K562 (cell line): ENCODE measurements around the gene DHODH. TPM values are rescaled to one million over a fixed set of nuclear protein-coding genes. Genes with fewer than 3 reads are reported as not detected.

Source experiments
- CBFA2T2 ChIP-seq: fragments of 450-650 bp; conservative IDR thresholded peaks from 2 replicates; pipeline ENCODE4 v1.6.1; 2017; ENCODE audit warnings: mild to moderate bottlenecking
- EHMT2 ChIP-seq: fragments of 450-650 bp; IDR thresholded peaks from 2 replicates; pipeline ENCODE4 v1.6.1; 2018; ENCODE audit warnings: antibody characterized with exemption
- ELF1 ChIP-seq: fragments of 200-800 bp; sonication (Bioruptor generic); IDR thresholded peaks from 2 replicates; pipeline ENCODE4 v1.6.1; 2016; ENCODE audit warnings: missing genetic modification characterization, missing compliant biosample characterization
- FOXA3 ChIP-seq, 2 experiments: fragments of 450-650 bp in 1 of 2; sonication (generic) in 1 of 2; formaldehyde crosslinking; IDR thresholded peaks in 1 of 2; conservative IDR thresholded peaks in 1 of 2; 2 replicates each; pipeline versions ENCODE4 v1.4.0 to v1.8.0; 2020 to 2022; ENCODE audit warnings: mild to moderate bottlenecking in 2 of 2, missing genetic modification reagents in 1 of 2
- FOXP1 ChIP-seq: sonication (generic); formaldehyde crosslinking; IDR thresholded peaks from 2 replicates; pipeline ENCODE4 v1.8.0; 2022; ENCODE audit warnings: mild to moderate bottlenecking, missing genetic modification reagents
- JUND ChIP-seq, 2 experiments: IDR thresholded peaks; 2 replicates in 1 of 2; 3 replicates in 1 of 2; pipeline ENCODE4 v1.6.1; 2011; ENCODE audit warnings: borderline replicate concordance in 2 of 2, low read depth in 2 of 2, low read length in 2 of 2, improper control_type of control experiment in 1 of 2, missing biosample characterization in 1 of 2, missing genetic modification characterization in 1 of 2, missing genetic modification reagents in 1 of 2
- MGA ChIP-seq: fragments of 450-650 bp; IDR thresholded peaks from 2 replicates; pipeline ENCODE4 v1.6.1; 2016; ENCODE audit warnings: mild to moderate bottlenecking, moderate library complexity
- MYNN ChIP-seq, 2 experiments: sonication (generic); formaldehyde crosslinking in 1 of 2; IDR thresholded peaks; 2 replicates each; pipeline versions ENCODE4 v1.5.0 to v1.6.1; 2016 to 2020; ENCODE audit warnings: antibody characterized with exemption in 1 of 2, missing genetic modification reagents in 1 of 2
- SRF ChIP-seq, 2 experiments: fragments of 250-450, 450-650 bp in 1 of 2; sonication (Bioruptor Pico) in 1 of 2; sonication (generic) in 1 of 2; formaldehyde crosslinking; IDR thresholded peaks; 2 replicates each; pipeline versions ENCODE4 v1.5.0 to v1.5.1; 2020 to 2022; ENCODE audit warnings: mild to moderate bottlenecking in 1 of 2, missing genetic modification reagents in 1 of 2
- ZNF232 ChIP-seq: sonication (generic); formaldehyde crosslinking; IDR thresholded peaks from 2 replicates; pipeline ENCODE4 v1.8.0; 2022; ENCODE audit warnings: mild to moderate bottlenecking, missing genetic modification reagents
- ZNF384 ChIP-seq: IDR thresholded peaks from 2 replicates; pipeline ENCODE4 v1.6.1; 2012; ENCODE audit warnings: low read depth, low read length, improper control_type of control experiment
- polyA plus RNA-seq, 8 experiments: library from polyadenylated mRNA; depleted of rRNA in 4 of 8; stranded (reverse) in 5 of 8; unstranded in 3 of 8; fragments of >200 nt; fragmentation: Nextera tagmentation in 2 of 8; fragmentation: Illumina TruSeq in 1 of 8; extraction: Ambion mirVana in 2 of 8; extraction: Trizol in 1 of 8; gene quantifications; 2 replicates each; pipeline versions ENCODE4 v1.2.1 to v1.2.3, GENCODE V29; 2011 to 2014; ENCODE audit warnings: inconsistent platforms in 1 of 8, missing spikeins in 1 of 8
- total RNA-seq, 7 experiments: library from RNA; depleted of rRNA in 6 of 7; stranded (reverse); fragments of >200 nt in 6 of 7; fragmentation: Illumina TruSeq in 2 of 7; extraction: Trizol in 2 of 7; gene quantifications; 2 replicates each; pipeline versions ENCODE4 v1.2.1 to v1.2.3, GENCODE V29; 2011 to 2021; ENCODE audit warnings: low replicate concordance in 1 of 7
- TF ChIP-seq, protein P1 (sequence below): fragments of 450-650 bp; IDR thresholded peaks from 2 replicates; pipeline ENCODE4 v1.6.1; 2017; ENCODE audit warnings: antibody characterized with exemption, mild to moderate bottlenecking

Gene DHODH
- total and polyA plus RNA-seq, 9 of the 15 experiments (the other 6 are each of a cell fraction or from before 2014, with no cell fraction given): 4.3 to 19.9 (median 12.7) TPM

DNA sequence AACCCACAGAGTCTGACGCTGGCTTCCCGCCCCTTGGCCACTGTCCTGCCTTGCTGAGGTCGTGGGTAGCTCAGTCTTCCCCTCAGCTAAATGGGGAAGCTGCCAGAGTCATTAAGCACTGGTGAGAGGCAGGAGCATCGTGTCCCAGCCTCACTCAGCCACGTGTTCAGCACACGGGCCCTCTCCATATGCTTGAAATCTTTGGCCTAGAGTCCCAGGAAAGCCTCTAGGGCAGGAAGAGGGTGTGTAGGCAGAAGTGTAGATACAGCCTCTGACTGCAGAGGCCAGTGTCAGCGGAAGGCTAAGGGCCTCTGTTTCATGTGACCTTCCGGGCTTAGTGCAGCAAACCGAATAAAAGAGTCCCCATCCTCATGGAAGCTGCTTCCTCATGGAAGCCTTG, 4.1 kb downstream of the DHODH start (continued):
- TF ChIP-seq EHMT2 (no peak), MYNN (IDR thresholded peaks at IDR 0.05) (no peak), MYNN (CRISPR knock-in tag; IDR thresholded peaks at IDR 0.05) (no peak), CBFA2T2 (no peak), MGA (peak; percentile 92), FOXA3 (CRISPR knock-in tag; conservative IDR thresholded peaks at IDR 0.05 in 1 of 2, IDR thresholded peaks at IDR 0.05 in 1 of 2) (peak in 1 of 2 experiments; percentile 76; a peak in 1 of 4 replicates), ZNF384 (no peak), FOXP1 (CRISPR knock-in tag) (peak; percentile 57; the same call in 1 of the 2 replicates), ZNF232 (0 out of 2 replicates have a peak, but pooled peaks have one; percentile 33), JUND (IDR thresholded peaks at IDR 0.05; ENCODE audit: borderline replicate concordance, low read depth, low read length) (no peak), JUND (tag; IDR thresholded peaks at IDR 0.05; ENCODE audit: borderline replicate concordance, low read depth, low read length) (no peak), ELF1 (tag) (no peak), SRF (CRISPR knock-in tag; IDR thresholded peaks at IDR 0.05) (no peak)
- TF ChIP-seq, protein P1, sequence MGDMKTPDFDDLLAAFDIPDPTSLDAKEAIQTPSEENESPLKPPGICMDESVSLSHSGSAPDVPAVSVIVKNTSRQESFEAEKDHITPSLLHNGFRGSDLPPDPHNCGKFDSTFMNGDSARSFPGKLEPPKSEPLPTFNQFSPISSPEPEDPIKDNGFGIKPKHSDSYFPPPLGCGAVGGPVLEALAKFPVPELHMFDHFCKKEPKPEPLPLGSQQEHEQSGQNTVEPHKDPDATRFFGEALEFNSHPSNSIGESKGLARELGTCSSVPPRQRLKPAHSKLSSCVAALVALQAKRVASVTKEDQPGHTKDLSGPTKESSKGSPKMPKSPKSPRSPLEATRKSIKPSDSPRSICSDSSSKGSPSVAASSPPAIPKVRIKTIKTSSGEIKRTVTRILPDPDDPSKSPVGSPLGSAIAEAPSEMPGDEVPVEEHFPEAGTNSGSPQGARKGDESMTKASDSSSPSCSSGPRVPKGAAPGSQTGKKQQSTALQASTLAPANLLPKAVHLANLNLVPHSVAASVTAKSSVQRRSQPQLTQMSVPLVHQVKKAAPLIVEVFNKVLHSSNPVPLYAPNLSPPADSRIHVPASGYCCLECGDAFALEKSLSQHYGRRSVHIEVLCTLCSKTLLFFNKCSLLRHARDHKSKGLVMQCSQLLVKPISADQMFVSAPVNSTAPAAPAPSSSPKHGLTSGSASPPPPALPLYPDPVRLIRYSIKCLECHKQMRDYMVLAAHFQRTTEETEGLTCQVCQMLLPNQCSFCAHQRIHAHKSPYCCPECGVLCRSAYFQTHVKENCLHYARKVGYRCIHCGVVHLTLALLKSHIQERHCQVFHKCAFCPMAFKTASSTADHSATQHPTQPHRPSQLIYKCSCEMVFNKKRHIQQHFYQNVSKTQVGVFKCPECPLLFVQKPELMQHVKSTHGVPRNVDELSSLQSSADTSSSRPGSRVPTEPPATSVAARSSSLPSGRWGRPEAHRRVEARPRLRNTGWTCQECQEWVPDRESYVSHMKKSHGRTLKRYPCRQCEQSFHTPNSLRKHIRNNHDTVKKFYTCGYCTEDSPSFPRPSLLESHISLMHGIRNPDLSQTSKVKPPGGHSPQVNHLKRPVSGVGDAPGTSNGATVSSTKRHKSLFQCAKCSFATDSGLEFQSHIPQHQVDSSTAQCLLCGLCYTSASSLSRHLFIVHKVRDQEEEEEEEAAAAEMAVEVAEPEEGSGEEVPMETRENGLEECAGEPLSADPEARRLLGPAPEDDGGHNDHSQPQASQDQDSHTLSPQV: peak; percentile 65
